Inflammatory macrophage treated with lipopolysaccharide for 4 hours (primary cell): ENCODE results near the gene GTF2H4.

ENCODE experiments used
- DNase-seq: peaks from one replicate; pipeline ENCODE4 v3.0.0-alpha.2; 2020

Gene GTF2H4

GRCh38 chr6:30962716-30963115, 54.7 kb downstream of the GTF2H4 start:
- DNase-seq: no peak

DNA sequence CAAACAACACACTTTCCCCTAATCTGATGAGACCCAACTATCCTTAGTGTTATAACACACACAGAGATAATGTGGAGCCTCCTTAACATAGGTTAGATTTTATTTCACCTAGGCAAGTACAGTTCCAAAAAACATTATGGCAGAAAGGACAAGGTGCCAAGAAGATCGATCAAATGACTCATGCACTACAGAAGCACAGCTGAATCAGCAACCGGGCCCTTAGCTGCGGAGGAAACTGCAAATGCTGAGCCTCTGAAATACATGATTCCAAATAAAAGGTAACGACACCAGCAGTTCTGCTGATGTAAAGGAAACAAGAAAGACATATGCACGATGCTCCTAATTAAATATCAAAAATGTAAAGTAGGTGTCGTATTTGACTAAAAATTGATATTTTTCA, 55.6 kb downstream of the GTF2H4 start:
- DNase-seq: no peak
